Nasal cavity respiratory epithelium epithelial cell of viscerocranial mucosa (primary cell): Measurements from ENCODE around the gene FAM124B. TPM values are rescaled to one million over a fixed set of nuclear protein-coding genes. Genes with fewer than 3 reads are reported as not detected.

Experiments used
- total RNA-seq: library from RNA; depleted of rRNA; stranded (reverse); fragments of >200 nt; gene quantifications from 2 replicates; pipeline ENCODE4 v1.2.3, GENCODE V29; 2014

Gene FAM124B
- total RNA-seq, result not detected in 2 replicates

GRCh38 chr2:224401641-224402342 is at the start of gene FAM124B:
Gene FAM124B, minus strand, starts transcription at chr2:224402107. Its CDS starts 339 bp downstream, at chr2:224401768.

Other genes with a start within 250 kb of the FAM124B start
- gene CUL3, start 183.3 kb upstream of the FAM124B start, total RNA-seq, result 105 and 119 TPM in 2 replicates